HG03565 (cell line): ENCODE measurements around the gene ADGRG6.

Source experiments
- ATAC-seq: cut with Tn5 transposase; IDR thresholded peaks from one replicate; pipeline ENCODE4 v1.9.1; 2021; ENCODE audit warnings: mild to moderate bottlenecking, moderate library complexity; ENCODE audit not compliant: unreplicated experiment

The ADGRG6 gene

GRCh38 chr6:142290851-142291250, 11.0 kb upstream of the ADGRG6 start:
- no peak for ATAC-seq

DNA sequence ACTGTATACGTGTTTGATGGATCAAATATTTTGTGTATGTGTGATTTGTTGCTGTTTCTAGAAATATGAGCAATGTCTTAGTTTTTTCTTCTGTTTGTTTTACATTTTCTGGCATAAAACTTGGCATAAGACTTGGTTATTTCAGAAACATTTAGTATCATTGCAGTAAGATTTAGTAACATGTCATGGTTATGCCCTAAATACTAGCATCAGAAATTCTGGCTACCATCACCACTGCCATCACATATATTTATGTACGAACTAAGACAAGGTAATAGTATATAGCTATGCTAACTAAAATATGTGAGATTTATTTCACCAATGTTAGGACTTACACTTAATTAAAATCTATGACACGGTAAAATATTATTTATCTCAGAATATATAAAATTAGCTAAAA, 10.3 kb upstream of the ADGRG6 start:
- no peak for ATAC-seq

- ATAC-seq: no peak
These were observed 9.5 kb upstream of the ADGRG6 start for GRCh38 chr6:142292166-142292924.

- no peak for ATAC-seq
These were observed 8.7 kb upstream of the ADGRG6 start for GRCh38 chr6:142293121-142293520.

DNA sequence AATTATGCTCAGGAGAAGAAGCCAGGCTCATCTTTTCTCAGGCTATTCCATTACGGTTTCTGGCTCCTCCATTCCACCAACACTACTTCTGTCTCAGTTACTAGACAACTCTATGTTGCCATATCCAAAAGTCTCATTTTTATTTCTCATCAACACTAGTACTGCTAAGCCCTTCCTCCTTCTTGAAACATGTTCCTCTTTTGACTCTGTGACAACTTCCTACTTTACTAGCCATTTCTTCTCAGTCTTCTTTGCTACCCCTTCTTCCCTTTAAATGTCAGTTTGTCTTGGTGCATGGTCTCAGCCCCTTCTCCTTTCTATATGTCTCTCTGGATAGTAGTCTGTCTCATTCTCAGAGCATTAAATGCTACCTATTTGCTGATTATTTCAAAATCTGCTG, 7.1 kb upstream of the ADGRG6 start:
- ATAC-seq: no peak

- ATAC-seq: no peak
These were observed 4.7 kb upstream of the ADGRG6 start for GRCh38 chr6:142296975-142297604.

DNA sequence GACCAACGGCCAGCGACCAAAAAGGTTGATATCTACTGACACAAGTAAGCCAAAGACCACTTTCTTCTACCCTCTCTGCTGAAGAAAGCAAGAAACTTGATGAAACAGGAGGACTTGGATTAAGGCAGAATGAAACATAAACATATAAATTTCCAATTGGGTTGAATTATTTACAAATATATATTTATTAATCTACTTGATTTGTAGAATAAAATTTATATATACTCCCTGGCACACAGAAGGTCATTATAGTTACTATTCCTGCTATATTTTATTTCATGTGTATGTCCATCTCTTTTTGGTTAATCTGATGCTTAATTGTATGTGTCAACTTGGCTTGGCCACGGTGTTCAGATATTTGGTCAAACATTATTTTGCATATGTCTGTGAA, 4.2 kb upstream of the ADGRG6 start:
- ATAC-seq: no peak

DNA sequence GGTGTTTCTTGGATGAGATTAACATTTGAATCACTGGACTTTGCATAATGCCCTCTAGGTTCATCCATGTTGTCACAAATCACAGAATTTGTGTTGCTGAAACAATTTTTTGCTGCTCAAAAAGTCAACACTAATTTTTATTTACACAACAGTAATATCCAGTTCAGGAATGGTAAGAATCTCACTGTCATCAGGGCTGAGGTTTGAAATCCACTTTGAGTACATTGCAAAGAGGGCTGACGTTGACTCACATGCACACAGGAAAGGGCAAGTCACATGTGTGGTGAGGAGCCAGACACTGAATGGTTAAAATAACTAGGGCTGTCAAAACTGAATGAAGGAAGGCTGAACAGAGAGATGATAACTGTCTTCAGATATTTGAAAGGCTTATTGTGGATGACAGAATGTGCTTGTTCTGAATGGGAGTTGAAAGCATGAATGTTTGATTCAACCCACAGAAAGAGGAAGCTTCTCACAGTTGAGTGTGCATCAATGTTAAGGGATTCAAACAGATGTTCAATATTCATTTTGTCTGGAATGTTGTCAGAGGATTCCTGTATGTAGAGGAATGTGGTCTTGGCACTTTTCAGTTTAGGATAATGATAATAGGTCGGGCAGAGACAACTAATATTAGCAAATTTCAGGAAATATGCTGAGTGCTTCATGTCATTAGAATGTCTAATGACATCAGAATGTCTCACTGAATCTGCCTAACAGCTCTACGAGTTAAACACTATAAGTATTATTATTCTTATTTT, 3.6 kb upstream of the ADGRG6 start:
- no peak for ATAC-seq

GRCh38 chr6:142300302-142300701, 1.5 kb upstream of the ADGRG6 start:
- ATAC-seq: no peak

GRCh38 chr6:142300758-142301650, 803 bp upstream of the ADGRG6 start:
- ATAC-seq: no peak

- no peak for ATAC-seq
These were observed 791 bp downstream of the ADGRG6 start for GRCh38 chr6:142302421-142303175.

GRCh38 chr6:142303176-142303533, 1.3 kb downstream of the ADGRG6 start:
- no peak for ATAC-seq

DNA sequence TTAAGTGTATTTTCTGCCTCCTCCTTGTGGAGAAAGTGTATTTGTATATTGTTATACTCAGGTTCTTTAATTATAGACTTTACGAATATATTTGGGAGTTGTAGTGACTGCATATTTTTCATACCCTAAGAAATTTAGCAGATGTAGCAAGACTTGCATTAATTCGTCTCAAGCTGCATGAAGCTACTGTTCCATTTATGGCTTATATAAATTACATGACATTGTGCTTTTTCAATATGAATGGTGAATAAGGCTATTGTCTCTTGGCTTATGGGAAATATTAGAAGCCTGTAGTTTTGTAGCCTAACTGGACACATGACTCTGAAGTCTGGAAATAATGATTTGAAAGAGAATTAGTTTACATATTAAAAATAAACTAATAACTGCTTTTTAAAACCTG, 2.4 kb downstream of the ADGRG6 start:
- ATAC-seq: no peak

- ATAC-seq: no peak
These were observed 4.9 kb downstream of the ADGRG6 start for GRCh38 chr6:142306736-142307135.

DNA sequence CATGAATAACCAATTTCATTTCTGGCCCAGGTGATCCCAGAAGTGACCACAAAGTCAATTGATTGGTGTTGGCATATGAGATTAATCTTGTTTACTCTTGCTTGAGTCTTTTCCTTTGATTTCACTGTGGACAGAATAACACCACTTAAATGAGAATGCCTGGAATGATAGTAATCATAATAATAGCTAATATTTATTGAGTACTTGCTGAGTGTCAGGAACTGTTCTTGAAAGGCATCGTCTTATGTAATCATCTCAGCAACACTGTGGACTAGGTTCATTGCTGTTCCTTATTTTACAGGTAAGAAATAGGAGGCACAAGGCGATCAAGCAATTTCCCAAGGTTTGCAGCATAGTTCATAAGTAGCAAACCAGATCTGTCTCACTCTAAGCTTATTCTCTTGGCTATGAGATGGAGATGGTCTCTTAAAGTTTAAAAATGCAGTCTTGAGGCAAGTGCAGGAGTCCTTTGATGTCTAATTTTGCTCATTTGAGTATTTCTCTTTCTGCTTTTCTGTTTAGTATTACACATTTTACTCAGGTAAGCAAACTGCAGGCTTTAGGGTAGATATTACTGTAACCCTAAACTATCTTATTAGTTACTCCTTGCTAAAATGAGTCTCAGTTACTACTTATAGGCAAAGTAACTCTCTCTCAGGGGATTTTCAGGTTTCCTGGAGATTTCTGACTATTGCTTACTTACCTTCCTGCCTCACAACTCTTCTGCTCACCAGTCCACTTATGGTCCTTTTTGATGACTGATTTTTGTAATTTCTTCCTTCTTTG, 6.3 kb downstream of the ADGRG6 start:
- ATAC-seq: no peak

- ATAC-seq: no peak
These were observed 7.6 kb downstream of the ADGRG6 start for GRCh38 chr6:142309426-142309825.

DNA sequence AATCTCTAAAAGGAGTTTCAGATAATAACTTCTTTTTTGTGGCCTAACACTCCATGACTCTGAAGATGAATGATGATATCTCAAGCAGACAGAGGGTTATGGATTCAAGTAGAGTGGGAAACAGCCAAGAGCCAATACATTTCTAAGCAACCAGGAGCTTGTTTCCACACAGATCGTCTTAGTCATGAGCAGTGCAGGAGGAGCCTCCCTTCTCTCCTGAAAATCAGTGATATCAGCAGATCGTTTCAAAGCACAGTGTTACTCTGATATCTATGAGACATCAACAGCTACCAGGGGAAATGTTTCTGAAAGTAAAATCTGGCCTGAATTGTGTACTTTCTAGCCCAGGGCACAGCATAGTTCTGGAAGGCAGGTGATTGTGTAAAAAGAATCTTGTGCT, 11.5 kb downstream of the ADGRG6 start:
- ATAC-seq: no peak

DNA sequence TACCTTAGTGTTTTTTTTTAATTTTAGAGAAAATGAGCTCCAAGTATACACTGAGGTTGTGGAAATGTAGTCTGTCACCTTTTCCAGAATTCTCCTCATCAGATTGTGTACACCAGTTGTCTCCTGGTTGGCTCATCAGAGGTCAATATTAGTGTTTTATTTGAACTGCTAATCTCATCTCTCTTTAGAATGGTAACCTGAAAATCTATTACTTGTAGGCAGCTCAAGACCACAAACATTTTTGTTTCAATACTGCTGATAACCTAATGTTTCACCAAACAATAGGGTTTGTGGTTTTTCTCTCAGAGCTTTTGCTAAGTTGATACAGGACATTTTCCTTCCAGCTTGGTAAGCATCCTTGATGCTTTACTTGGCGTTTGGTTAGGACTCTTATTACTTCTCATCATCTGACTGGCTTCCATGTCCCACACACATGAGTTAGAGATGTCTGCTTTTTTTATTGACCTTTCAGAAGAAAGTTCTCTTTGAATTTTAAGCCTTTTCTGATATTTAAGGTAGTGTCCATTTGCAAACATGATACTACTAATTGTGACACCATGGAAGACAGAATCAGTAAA, 15.1 kb downstream of the ADGRG6 start:
- ATAC-seq: no peak

- no peak for ATAC-seq
These were observed 16.9 kb downstream of the ADGRG6 start for GRCh38 chr6:142318714-142319113.
